Loucy (cell line): ENCODE results near the gene PKIB.

Experiments
- H2AFZ ChIP-seq: fragments of 200-600 bp; sonication (generic); 2 replicates; pipeline ENCODE4 v1.6.0; 2016; ENCODE audit warnings: antibody characterized with exemption, mild to moderate bottlenecking, low read length, moderate library complexity
- H3F3A ChIP-seq: fragments of 200-600 bp; 2 replicates; pipeline ENCODE4 v1.6.0; 2016; ENCODE audit warnings: antibody characterized with exemption, low read depth, mild to moderate bottlenecking
- H3K27me3 ChIP-seq: fragments of 200-600 bp; sonication (generic); 2 replicates; pipeline ENCODE4 v1.6.1; 2014; ENCODE audit warnings: low read length, mild to moderate bottlenecking; ENCODE audit not compliant: insufficient read depth, poor library complexity, severe bottlenecking
- H3K36me3 ChIP-seq: fragments of 200-600 bp; sonication (generic); 2 replicates; pipeline ENCODE4 v1.6.1; 2016; ENCODE audit warnings: low read length; ENCODE audit not compliant: insufficient read depth
- H3K4me1 ChIP-seq: fragments of 200-600 bp; sonication (generic); 2 replicates; pipeline ENCODE4 v1.5.1; 2014; ENCODE audit warnings: low read length, mild to moderate bottlenecking; ENCODE audit not compliant: insufficient read depth, poor library complexity, severe bottlenecking
- H3K4me2 ChIP-seq: fragments of 200-600 bp; sonication (generic); 2 replicates; pipeline ENCODE4 v1.6.0; 2014; ENCODE audit warnings: antibody characterized with exemption, low read length, low read depth, mild to moderate bottlenecking; ENCODE audit not compliant: poor library complexity, severe bottlenecking
- H3K4me3 ChIP-seq: fragments of 200-600 bp; sonication (generic); 2 replicates; pipeline ENCODE4 v1.5.1; 2014; ENCODE audit warnings: low read length, mild to moderate bottlenecking, mixed read lengths; ENCODE audit not compliant: poor library complexity, severe bottlenecking
- H3K79me2 ChIP-seq: fragments of 200-600 bp; sonication (generic); 2 replicates; pipeline ENCODE4 v1.6.1; 2014; ENCODE audit warnings: low read length; ENCODE audit not compliant: insufficient read depth
- H3K9ac ChIP-seq: fragments of 200-600 bp; sonication (generic); 2 replicates; pipeline ENCODE4 v1.6.0; 2014; ENCODE audit warnings: mild to moderate bottlenecking, low read depth, low read length, moderate library complexity; ENCODE audit not compliant: poor library complexity, severe bottlenecking
- H3K9me2 ChIP-seq: fragments of 200-600 bp; sonication (generic); replicated peaks from 2 replicates; pipeline ENCODE4 v1.6.1; 2016; ENCODE audit warnings: low read depth, low read length, mixed read lengths
- H3K9me3 ChIP-seq: fragments of 200-600 bp; sonication (generic); 2 replicates; pipeline ENCODE4 v1.6.1; 2014; ENCODE audit warnings: mild to moderate bottlenecking, antibody characterized with exemption, low read length, low read depth; ENCODE audit not compliant: insufficient read depth
- H4K20me1 ChIP-seq: fragments of 200-600 bp; sonication (generic); 2 replicates; pipeline ENCODE4 v1.6.0; 2014; ENCODE audit warnings: antibody characterized with exemption, low read length, mild to moderate bottlenecking; ENCODE audit not compliant: insufficient read depth, poor library complexity, severe bottlenecking
- EZH2phosphoT487 ChIP-seq: fragments of 200-600 bp; IDR thresholded peaks from 2 replicates; pipeline ENCODE4 v1.6.1; 2018; ENCODE audit warnings: antibody characterized with exemption, mild to moderate bottlenecking, moderate library complexity, borderline replicate concordance
- TF ChIP-seq, protein P1 (sequence below): fragments of 200-600 bp; sonication (generic); conservative IDR thresholded peaks from 2 replicates; pipeline ENCODE4 v1.5.1; 2014; ENCODE audit warnings: mild to moderate bottlenecking, antibody characterized with exemption, low read length

The PKIB gene

GRCh38 chr6:122612838-122613237 lies 2.6 kb downstream of the PKIB start:
- H3K27me3 ChIP-seq = no peaks in the 10 kb centered on the region
- H3F3A ChIP-seq = no peaks in the 10 kb centered on the region
- no peaks in the 10 kb centered on the region; the same call in 1 of the 2 replicates for H3K9me2 ChIP-seq
- H3K9ac ChIP-seq = no peak overlapping the region
- H3K4me3 ChIP-seq = no peak overlapping the region
- TF ChIP-seq, protein P1, sequence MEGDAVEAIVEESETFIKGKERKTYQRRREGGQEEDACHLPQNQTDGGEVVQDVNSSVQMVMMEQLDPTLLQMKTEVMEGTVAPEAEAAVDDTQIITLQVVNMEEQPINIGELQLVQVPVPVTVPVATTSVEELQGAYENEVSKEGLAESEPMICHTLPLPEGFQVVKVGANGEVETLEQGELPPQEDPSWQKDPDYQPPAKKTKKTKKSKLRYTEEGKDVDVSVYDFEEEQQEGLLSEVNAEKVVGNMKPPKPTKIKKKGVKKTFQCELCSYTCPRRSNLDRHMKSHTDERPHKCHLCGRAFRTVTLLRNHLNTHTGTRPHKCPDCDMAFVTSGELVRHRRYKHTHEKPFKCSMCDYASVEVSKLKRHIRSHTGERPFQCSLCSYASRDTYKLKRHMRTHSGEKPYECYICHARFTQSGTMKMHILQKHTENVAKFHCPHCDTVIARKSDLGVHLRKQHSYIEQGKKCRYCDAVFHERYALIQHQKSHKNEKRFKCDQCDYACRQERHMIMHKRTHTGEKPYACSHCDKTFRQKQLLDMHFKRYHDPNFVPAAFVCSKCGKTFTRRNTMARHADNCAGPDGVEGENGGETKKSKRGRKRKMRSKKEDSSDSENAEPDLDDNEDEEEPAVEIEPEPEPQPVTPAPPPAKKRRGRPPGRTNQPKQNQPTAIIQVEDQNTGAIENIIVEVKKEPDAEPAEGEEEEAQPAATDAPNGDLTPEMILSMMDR = no peak
- no peak for TF ChIP-seq EZH2phosphoT487
- H3K4me2 ChIP-seq = no peak overlapping the region
- H2AFZ ChIP-seq = no peak overlapping the region
- H3K36me3 ChIP-seq = no peaks in the 10 kb centered on the region
- no peaks in the 10 kb centered on the region for H3K9me3 ChIP-seq
- H4K20me1 ChIP-seq = no peaks in the 10 kb centered on the region
- H3K4me1 ChIP-seq = no peaks in the 10 kb centered on the region
- no peaks in the 10 kb centered on the region for H3K79me2 ChIP-seq

DNA sequence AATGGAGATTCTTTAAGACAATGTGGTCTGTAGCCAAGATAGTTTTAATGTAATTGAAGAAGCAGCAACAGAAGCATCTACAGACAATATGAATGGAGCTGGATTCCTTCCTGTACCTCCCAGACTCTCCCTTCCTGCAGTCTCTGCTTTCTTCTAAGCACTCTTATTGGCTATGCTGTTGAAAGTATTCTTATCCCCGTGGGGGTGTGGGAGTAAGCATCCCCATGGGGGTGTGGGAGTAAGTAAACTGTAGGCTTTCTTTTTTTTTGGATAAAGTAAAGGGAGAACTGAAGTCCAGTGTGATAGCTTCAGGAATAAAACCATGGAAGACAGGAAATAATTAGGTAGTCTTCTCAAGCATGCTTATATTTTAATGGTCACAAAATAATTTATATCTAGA lies 4.1 kb downstream of the PKIB start:
- no peaks in the 10 kb centered on the region for H3K79me2 ChIP-seq
- no peak overlapping the region for H2AFZ ChIP-seq
- no peak overlapping the region for H3K4me2 ChIP-seq
- no peak overlapping the region for H3K4me3 ChIP-seq
- no peaks in the 10 kb centered on the region for H3K4me1 ChIP-seq
- TF ChIP-seq EZH2phosphoT487 = no peak
- TF ChIP-seq, protein P1 = no peak
- no peaks in the 10 kb centered on the region for H3K27me3 ChIP-seq
- no peaks in the 10 kb centered on the region for H3K36me3 ChIP-seq
- H3K9ac ChIP-seq = no peak overlapping the region
- H3F3A ChIP-seq = no peaks in the 10 kb centered on the region
- H3K9me2 ChIP-seq = no peaks in the 10 kb centered on the region; the same call in 1 of the 2 replicates
- no peaks in the 10 kb centered on the region for H3K9me3 ChIP-seq
- H4K20me1 ChIP-seq = no peaks in the 10 kb centered on the region

DNA sequence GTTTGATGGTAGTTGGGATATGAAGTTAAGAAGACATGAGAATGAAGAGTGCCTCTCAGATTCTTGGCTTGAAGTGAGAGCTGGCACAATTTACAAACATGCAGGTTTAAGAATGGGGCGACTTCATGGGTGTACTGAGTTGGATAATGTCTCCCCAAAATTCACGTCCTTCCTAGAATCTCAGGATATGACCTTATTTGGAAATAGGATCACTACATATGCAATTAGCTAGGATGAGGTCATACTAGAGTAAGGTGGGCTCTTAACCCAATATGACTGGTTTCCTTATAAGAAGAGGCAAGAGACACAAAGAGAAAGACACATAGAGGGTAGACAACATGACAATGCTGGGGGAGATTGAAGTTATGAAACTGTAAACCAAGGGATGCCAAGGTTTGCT lies 5.2 kb downstream of the PKIB start:
- Histone ChIP-seq H3K36me3 (no peaks in the 10 kb centered on the region), H3K79me2 (no peaks in the 10 kb centered on the region), H3K9ac (no peak overlapping the region), H3K4me3 (no peak overlapping the region), H3K4me2 (no peak overlapping the region), H3F3A (no peaks in the 10 kb centered on the region), H3K27me3 (no peaks in the 10 kb centered on the region), H3K9me2 (no peaks in the 10 kb centered on the region; the same call in 1 of the 2 replicates), H2AFZ (no peak overlapping the region), H3K9me3 (no peaks in the 10 kb centered on the region), H4K20me1 (no peaks in the 10 kb centered on the region), H3K4me1 (no peaks in the 10 kb centered on the region)
- TF ChIP-seq, protein P1 = no peak
- no peak for TF ChIP-seq EZH2phosphoT487
